Limb (tissue), 2 donors: ENCODE data around the gene HOXC11.

Experiments used
- DNase-seq, 2 donors: peaks; one replicate each; pipeline ENCODE4 v3.0.0-alpha.2; 2016; ENCODE audit errors: extremely low spot score in 2 of 2

The HOXC11 gene

GRCh38 chr12:53997204-53998109 lies 24.5 kb downstream of the HOXC11 start:
- DNase-seq: peak in 1 of 2 donors; percentile 63

- peak in 1 of 2 donors; percentile 64 for DNase-seq
Observed at GRCh38 chr12:53998110-53998899, 25.4 kb downstream of the HOXC11 start.

GRCh38 chr12:53998900-53999236 lies 25.9 kb downstream of the HOXC11 start:
- no peak for DNase-seq

GRCh38 chr12:53999559-54000115 lies 26.7 kb downstream of the HOXC11 start:
- DNase-seq: peak; percentile 72 to 84

- DNase-seq: no peak
Observed at GRCh38 chr12:54000116-54001114, 27.5 kb downstream of the HOXC11 start, which contains the start of gene HOXC9. TSS of gene HOXC9 (plus strand) at chr12:54000161. CDS start at chr12:54000189, 28 bp downstream.

GRCh38 chr12:54001283-54002187 lies 28.6 kb downstream of the HOXC11 start:
- DNase-seq: no peak

GRCh38 chr12:54002278-54002914 lies 29.5 kb downstream of the HOXC11 start:
- no peak for DNase-seq

- no peak for DNase-seq
Observed at GRCh38 chr12:54002915-54003389, 30.0 kb downstream of the HOXC11 start.

GRCh38 chr12:54003625-54004024 lies 30.7 kb downstream of the HOXC11 start:
- DNase-seq: no peak

GRCh38 chr12:54004063-54004840 lies 31.3 kb downstream of the HOXC11 start:
- no peak for DNase-seq

- DNase-seq: peak in 1 of 2 donors; percentile 69
Observed at GRCh38 chr12:54004841-54005530, 32.1 kb downstream of the HOXC11 start.

GRCh38 chr12:54005531-54005852 lies 32.6 kb downstream of the HOXC11 start:
- no peak for DNase-seq

- DNase-seq: peak; percentile 74 to 93
Observed at GRCh38 chr12:54005853-54006558, 33.1 kb downstream of the HOXC11 start.

- DNase-seq: no peak
Observed at GRCh38 chr12:54006559-54007220, 33.8 kb downstream of the HOXC11 start.

- DNase-seq: no peak
Observed at GRCh38 chr12:54007538-54008259, 34.8 kb downstream of the HOXC11 start.

GRCh38 chr12:54008260-54008552 lies 35.3 kb downstream of the HOXC11 start:
- DNase-seq: no peak
